NCI-H2171 treated with DMSO at 0.1 percent for 48 hours (cell line): Measurements from ENCODE around the gene SPON1.
A peak's percentile ranks its signal among the peaks of the same experiment; 100 is the strongest.
"Not testable (repeated sequence)": the region's sequence is repeated elsewhere in the genome, so short reads cannot be mapped to it uniquely, and the experiment has no call there.

Experiments
- DNase-seq: peaks from one replicate; lab custom pipeline; 2025; lab: John Stamatoyannopoulos, UW

SPON1 gene

DNA sequence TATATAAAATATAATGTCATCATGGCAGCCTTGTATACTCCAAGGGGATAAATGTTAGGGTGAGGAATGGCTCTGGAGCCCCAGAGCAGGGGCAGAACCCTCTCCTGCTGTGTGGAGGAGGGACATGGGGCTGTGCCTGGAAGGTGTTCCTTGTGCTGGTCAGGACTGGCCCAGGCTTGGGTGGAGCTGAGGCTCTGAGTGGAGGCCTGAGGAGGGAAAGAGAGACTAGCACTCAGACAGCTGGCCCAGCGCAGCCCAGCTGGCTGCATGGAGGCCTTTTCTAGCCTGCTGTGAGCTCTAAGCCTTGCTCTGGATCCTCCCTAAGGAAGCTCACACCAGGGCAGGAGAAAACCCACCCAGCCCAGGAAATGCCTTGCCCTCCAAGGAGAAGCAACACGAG is 282.9 kb downstream of the SPON1 start:
- DNase-seq = no peak

DNA sequence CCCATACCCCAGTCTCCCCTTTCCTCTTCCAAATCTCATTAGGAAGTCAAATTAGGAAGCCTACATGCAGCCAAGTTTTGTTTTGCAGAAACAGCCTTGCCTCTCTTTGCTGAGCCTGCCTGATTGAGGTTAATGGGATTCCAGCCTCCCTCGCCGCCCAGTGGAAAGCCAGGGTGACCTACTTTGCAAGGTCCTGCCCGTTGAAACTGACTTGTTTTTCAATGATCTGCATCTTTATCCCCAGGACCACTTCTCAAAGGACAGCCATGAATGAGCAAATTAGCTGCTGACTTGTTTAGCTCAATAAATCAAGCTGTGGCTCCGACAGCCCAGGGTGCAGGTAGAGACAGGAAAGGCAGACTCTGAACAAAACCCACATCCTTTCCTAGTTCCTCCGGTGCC is 286.1 kb downstream of the SPON1 start:
- DNase-seq = no peak

DNA sequence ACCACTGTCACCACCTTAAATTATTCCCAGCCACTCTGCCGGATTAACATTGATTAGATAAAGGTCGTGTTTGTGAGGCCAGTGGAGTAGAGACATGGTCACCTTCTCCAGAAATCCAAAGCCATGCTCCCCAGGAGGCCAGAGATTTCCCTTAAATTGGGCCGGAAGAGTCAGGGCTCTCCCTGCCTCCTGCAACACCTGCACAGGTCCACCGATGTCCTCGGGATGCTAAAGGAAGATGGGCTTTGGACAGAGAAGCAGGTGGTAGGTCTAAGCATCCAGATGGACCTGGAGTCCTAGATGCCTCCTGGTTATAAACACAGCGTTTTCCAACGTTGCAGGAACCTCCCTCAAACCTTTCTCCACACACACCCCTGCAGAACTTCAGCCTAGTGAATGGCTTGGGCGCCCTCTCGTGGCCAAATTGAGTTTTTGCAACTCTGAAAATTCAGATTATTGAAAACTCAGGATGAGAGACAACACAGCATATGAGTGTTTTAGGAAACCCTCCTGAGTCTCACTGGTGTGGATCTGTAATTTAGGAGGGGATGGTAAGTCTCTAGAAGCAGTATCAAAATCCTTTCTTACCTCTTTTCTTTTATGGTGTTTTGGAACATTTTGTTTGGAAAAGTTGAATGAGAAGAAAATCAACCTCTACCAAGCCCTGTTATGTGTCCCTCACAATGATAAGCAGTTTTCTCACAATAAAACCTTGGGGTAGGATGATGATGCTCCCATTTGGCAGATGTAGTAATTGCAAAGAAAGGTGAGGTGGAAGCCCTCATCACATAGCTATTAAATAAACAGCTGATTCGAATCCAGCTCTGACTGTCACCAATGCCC is 286.8 kb downstream of the SPON1 start:
- DNase-seq = peak; percentile 63

DNA sequence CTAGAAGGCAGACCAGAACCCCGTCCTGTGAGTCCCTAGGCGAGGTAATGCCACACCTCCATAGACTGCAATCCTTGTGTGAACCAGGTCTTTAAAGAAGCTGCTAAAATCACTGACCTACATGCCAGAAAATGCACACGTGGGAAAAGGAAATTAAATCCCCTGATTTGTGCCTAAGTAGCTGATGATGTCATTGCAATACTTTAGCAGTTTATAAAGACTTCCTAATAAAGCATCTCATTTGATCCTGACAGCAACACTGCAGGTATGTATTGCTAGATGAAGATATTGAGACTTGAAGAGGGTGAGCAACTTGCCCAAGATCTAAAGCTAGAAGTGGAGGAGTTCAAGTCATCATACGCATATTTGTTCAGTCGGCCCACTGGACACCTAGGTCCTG is 289.2 kb downstream of the SPON1 start:
- no peak for DNase-seq

DNA sequence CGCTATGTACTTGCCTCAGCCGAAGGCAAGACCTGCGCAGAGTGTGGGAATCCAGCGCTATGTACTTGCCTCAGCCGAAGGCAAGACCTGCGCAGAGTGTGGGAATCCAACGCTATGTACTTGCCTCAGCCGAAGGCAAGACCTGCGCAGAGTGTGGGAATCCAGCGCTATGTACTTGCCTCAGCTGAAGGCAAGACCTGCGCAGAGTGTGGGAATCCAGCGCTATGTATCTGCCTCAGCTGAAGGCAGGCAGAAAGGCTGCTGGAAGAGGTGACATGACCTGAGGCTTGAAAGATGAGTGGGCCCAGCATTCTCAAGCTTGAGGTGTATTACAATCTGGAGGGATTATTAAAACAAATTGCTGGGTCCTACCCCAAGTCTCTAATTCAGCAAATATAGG is 290.0 kb downstream of the SPON1 start:
- not testable (repeated sequence) for DNase-seq

DNA sequence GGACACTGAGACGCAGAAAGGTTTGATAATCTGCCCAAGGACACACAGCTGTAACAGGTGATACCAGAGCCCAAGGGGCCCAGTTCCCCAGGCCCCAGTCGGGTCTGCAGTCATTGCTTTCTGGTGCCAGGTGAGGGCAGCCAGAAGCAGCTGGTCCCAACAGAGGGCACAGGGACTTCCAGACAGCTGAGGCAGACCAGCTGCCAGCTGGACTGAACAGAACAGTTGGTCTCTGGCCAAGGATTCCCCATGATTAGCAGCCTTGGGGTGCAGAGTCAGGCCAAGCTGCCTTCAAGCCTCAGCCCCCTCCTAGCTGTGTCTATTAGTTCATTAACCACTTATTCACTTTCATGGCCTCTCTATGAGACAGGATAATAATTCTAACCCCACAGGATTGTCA is 290.9 kb downstream of the SPON1 start:
- DNase-seq = no peak

DNA sequence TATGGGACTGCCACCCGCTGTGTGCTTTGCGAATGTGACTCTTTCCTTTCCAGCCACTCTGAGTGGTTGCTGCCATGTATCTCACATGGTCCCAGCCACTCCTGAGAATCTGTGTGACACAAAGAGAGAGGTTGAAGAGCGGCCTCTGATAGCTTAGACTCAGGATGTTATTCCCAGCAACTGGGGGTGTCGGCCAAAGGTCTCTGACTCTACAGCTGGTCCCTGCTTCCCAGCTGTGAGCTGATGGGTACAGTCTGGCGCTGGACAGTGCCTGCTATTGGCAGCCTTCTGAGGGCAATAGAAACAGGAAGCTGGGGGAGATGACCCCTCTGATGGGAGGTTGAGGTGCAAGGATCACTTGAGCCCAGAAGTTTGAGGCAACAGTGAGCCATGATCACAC is 291.3 kb downstream of the SPON1 start:
- no peak for DNase-seq

DNA sequence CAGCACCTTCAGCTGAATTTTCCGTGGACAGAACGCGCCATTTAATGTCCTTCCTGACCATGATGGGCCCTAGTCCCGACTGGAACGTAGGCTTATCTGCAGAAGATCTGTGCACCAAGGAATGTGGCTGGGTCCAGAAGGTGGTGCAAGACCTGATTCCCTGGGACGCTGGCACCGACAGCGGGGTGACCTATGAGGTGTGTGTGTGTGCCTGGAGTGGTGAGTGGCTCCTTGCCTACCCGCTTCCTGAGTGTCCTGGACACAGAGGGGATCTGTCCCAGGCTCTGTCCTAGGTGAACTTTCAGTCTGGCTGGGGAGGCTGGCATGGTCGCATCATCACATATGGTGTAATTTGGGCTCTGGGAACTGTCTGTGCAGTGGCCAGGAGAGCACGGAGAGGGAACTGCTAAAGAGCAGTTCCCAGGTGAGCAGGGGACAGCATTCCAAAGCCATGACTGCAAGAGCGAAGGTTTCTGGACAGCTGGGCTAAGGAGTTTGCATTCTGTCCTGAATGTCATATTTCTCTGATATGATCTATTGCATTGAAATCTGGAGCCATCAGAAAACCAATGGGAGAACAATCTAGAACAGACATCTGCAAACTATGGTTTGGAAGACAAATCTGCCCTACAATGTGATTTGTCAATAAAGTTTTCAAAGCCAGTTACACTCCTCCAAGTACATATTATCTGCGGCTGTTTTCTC is 292.2 kb downstream of the SPON1 start:
- DNase-seq = no peak

DNA sequence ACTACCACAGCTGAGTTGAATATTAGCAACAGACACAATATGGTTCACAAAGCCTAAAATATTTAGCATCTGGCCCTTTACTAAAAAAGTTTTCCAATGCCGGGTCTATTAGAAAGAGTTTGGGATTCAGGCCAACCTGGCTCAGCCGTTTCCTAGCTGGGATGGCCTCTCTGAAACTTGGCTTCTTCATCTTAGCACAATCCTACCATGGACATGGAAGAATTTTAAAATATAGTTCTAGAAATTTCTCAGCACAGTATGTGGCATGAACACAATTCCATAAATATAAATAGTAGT is 292.7 kb downstream of the SPON1 start:
- DNase-seq = no peak

DNA sequence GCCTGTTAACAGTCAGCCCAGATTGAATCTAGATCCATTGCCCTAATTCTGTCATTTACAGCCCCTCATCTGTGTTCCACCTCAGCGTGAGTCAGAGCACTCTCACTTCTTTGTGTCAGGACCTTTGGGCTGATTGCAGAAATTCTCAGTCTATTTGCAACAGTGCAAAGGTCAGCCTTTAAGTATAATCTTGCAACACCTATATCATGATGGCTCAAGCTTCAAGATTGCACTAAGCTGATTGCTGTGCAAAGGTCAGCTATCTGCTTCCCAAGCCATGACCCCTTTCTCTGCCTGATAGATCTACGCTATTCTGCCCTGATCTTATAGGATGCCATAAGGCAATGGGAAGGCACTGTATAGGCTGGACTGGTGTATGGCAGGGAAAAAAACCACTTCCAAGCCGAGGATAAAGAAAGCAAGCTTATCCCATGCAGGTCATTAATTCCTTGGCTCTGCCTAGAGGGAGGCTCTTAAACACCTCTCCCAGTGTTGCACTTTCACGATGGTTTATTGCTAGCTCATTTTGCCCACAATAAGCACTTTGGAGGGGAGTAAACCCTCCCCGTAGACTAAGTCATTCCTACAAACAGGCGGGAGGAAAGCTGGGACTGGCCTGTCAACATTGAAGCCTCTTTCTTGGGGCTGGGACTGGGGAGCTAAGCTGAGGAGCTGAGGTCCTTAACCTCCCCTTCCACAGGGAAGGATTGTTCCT is 295.9 kb downstream of the SPON1 start:
- no peak for DNase-seq

DNA sequence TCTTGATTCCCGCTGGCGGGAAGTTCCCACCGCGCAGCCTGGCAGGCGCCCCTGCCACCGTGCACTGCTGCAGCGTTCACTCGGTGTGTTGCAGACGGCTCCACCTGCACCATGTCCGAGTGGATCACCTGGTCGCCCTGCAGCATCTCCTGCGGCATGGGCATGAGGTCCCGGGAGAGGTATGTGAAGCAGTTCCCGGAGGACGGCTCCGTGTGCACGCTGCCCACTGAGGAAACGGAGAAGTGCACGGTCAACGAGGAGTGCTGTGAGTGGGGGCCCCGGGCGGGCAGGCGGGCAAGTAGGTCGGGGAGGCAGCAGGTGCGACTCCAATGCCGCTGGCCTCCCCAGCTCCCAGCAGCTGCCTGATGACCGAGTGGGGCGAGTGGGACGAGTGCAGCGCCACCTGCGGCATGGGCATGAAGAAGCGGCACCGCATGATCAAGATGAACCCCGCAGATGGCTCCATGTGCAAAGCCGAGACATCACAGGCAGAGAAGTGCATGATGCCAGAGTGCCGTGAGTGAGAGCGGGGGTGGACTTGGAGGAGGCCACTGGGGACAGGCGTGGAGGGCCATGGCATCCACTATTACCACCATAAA is 296.8 kb downstream of the SPON1 start:
- no peak for DNase-seq

DNA sequence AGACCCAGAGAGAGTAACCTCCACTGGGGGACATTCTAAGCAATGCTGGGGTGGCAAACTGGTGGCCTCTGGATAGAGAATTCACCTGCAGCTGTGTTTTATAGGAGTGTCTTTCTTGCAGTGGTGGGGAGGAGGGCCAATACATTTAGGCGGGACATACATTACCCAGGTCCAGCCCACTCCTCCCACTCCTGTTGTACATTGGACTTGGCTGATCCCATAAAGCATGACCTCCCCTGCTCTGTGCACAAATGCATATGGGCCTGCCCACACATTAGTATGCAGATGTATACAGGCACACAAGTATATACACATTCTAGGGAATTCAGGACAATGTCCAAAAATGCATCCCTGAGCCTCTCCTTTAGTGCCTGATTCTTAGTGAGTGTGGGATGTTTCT is 297.4 kb downstream of the SPON1 start:
- DNase-seq = no peak

DNA sequence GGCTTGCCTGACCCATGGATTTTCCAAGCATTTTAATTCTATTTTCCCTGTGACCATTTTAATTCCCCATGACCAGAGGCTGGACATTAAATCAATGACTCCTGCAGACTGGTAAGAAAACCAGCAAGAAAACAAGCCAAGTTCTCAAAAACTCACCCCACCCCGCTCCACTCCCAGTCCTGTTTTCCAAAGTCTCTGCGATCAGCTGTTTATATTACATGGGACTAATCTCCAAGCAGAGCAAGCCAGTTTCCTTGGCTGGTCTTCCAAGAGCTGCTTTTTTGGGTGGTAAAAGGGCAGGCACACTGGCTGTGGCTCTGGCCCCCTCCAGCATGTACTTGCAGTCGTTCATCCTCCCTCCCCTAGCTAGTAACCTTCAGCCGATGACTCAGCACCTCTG is 298.5 kb downstream of the SPON1 start:
- DNase-seq = no peak

DNA sequence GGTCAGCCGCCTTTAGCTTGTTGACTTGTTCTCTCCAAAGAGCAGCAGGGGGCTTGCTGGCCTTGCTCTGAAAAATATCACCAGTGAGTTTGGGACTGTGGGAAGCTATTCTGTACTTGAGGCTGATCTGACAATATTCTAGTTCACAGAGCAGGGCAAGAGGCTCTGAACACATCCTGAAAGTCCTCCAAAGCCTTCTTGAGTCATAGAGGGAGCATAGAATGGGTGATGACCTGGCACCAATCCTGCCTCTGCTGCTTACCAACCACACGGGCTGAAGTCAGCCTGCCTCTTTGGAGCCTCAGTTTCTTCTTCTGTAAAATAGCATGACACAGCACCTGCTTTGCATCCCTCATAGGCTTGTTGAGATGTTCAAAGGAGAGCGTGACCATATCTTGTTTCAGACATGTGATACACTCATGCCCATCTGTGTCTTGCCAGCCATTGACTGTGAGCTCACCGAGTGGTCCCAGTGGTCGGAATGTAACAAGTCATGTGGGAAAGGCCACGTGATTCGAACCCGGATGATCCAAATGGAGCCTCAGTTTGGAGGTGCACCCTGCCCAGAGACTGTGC is 299.8 kb downstream of the SPON1 start:
- DNase-seq = no peak

DNA sequence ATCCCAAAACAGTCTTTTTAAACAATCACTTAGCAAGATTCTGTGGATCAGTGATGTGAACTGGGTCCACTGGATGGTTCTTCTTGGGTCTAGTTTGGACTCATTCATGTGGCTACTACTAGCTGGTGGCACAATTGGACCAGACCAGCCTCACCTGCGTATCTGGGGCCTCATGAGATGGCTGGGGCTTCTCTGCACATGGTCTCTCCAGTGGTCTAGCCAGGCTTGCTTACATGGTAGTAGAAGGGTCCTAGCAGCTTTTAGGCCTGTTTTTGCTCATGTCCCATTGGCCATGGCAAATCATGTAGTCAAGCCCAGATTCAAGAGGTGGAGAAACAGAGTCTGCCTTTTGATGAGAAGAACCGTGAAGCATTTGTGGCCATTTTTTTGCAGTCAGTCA is 302.4 kb downstream of the SPON1 start:
- no peak for DNase-seq

DNA sequence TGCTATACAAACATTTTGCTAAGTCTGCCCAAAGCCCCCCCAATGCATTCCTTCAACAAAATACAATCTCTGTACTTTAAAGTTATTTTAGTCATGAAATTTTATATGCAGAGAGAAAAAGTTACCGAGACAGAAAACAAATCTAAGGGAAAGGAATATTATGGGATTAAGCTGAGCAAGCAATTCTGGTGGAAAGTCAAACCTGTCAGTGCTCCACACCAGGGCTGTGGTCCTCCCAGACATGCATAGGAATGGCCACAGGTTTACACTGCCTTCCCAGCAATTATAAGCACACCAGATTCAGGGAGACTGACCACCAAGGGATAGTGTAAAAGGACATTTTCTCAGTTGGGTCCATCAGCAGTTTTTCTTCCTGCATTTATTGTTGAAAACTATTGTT is 304.1 kb downstream of the SPON1 start:
- DNase-seq = no peak

DNA sequence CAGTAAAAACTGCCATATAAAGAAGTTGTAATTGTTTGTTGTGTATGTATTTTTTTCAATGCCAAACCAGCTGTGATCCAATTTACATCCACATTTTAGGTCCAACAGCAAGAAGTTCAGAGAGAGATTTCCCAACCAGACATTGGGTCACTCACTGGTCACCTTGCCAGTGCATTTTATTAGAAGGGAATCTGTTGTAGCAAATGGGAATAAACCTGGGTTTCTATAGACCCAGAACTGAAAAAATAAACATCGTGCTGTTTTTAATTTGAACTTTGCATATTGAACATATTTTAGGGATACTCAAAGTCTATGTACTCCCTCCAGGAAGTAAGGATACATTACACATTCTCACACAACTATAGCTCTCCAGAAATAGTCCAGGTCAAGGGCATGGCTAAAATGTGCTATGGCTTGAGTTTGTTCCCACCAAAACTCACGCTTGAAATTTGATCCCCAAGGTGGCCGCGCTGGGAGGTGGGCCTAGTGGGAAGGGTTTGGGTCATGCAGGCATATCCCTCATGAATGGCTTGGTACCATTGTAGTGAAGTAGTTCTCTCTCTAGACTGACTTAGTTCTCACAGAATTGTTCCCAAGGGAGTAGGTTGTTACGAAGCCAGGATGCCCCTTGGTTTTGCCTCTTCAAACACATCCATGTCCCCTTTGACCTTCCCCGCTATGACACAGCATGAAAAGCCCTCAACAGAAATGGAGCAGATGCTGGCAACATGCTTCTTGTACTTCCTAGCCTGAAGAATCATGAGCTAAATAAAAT is 305.5 kb downstream of the SPON1 start:
- DNase-seq = no peak

DNA sequence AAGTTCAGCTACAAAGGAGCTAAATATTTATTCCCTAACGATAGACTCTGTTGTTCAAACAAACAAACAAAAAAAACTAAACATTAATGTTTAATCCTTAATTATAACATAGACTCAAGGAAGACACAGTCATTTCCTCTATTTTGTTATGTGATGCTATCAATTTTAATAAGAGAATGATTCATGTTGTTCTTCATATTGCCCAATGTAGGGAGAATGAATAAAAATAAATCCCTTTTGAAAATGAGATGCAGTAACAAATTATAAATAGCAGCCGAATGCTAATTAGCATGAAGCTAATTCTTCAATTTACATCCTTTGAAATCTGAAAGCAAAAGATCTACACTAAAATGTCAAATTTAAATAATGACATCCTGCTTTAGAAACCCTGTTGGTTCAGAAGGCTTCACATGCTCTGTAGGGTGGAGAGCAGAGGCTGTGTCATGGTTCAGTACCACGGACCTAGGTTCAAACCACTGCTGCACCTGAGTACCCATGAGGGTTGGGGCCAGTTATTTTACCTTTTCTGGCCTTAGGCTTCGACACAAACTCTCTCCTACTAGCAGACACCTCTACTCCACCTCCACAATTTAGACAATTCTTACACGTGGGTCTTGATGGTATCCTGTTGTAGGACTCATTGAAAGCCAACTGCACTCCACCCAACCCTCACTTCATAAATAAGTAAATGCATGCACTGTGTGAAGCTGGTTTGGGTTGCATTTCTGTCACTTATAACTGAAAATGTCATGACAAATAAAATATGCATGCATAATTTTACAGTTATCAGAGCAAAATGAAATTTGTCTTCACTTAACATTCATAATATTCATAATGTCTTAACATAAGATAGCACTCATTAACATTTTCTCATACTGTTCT is 307.4 kb downstream of the SPON1 start:
- DNase-seq = no peak

DNA sequence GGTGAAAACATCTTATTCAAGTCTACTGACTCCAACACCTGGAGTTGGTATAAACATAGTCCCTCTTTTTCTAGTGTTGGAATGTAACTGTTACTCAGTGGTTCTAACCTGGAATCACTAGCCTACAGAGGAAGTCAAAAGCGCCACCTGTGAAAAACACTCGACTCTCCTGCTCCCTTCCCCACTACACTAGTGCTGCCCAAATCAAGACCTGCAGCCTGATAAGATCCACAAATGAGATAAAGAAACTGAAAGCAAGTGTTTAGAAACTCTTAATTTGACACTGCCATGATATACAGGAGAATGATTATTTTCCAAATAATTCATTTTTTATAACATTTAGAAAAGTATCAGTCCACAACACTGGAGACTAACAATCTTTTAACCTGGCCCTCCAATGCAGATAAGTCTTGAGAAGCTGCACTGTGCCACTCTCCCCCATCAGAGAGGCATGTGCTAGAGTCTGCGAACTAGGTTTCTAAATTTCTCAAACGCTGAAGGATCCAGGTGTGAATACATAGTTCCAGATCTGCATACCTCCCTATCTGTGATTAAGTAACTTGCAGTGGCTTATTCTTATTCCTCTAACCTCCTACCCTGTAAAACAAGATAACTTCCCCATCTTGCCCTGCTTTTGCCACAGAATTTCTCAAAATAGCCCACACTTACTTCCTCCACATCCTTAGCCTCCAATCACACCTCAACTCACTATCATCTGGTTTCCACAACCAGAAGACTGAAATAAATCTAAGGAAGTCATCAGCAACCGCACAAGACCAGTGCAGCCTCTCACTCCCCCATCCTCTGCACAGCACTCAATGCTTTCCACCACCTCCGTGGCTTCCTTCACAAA is 308.4 kb downstream of the SPON1 start:
- no peak for DNase-seq

DNA sequence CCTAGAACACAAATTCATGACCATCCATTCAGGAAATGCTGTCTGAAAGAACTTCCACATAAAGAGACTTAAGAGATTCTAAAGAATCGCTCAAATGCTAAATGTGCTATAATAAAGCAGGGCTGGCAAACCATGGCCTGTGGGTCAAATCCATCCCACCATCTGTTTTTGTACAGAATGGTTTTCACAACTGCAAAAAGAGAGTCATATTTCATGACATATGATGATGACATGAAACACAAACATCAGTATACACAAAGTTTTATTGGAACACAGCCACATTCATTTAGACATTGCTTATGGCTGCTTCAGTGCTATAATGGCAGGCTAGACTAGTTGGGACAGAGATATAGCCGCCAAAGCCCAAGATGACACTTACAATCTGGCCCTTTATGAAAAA is 311.4 kb downstream of the SPON1 start:
- DNase-seq = no peak
